H1 (cell line): ENCODE measurements around the gene FA2H. TPM values are rescaled to one million over a fixed set of nuclear protein-coding genes. Genes with fewer than 3 reads are reported as not detected.

ENCODE experiments used
- CTCF ChIA-PET: fragments of 300-600 bp; sonication (Branson Sonifier 250); formaldehyde crosslinking; loops from one replicate; lab custom pipeline; 2021; ENCODE audit not compliant: partially characterized antibody; lab: Charles Lee
- POLR2A ChIA-PET: fragments of 300-600 bp; sonication (Branson Sonifier 250); formaldehyde crosslinking; loops from one replicate; lab custom pipeline; 2021; ENCODE audit warnings: inconsistent platforms; ENCODE audit not compliant: partially characterized antibody; lab: Charles Lee
- DNase-seq, 2 experiments: peaks; one replicate each; pipeline versions ENCODE4 v3.0.0 to v3.0.0-alpha.2; 2010 to 2022; ENCODE audit warnings: low spot score in 2 of 2, low read depth in 1 of 2, mixed read lengths in 1 of 2
- FAIRE-seq: peaks from 2 replicates; lab custom pipeline; 2011; peaks lifted over from hg19 to GRCh38; lab: Jason Lieb, UNC
- H2AFZ ChIP-seq: 2 replicates; pipeline ENCODE4 v1.8.1; 2012; ENCODE audit warnings: low read length, inconsistent platforms
- H2AK5ac ChIP-seq: 2 replicates; pipeline ENCODE4 v1.6.1; 2013; ENCODE audit warnings: low read depth, low read length
- H2BK120ac ChIP-seq: replicated peaks from 2 replicates; pipeline ENCODE3; 2013; ENCODE audit warnings: low read depth, low read length, inconsistent platforms
- H2BK12ac ChIP-seq: 2 replicates; pipeline ENCODE4 v1.6.1; 2013; ENCODE audit warnings: low read depth, low read length
- H2BK15ac ChIP-seq: 2 replicates; pipeline ENCODE4 v1.6.1; 2013; ENCODE audit warnings: low read length
- H2BK20ac ChIP-seq: 2 replicates; pipeline ENCODE4 v1.6.1; 2013; ENCODE audit warnings: low read length
- H2BK5ac ChIP-seq: 2 replicates; pipeline ENCODE4 v1.6.1; 2013; ENCODE audit warnings: low read depth, low read length
- H3K14ac ChIP-seq: 2 replicates; pipeline ENCODE4 v1.6.1; 2013; ENCODE audit warnings: inconsistent platforms; ENCODE audit not compliant: insufficient read length
- H3K18ac ChIP-seq: 2 replicates; pipeline ENCODE4 v1.6.1; 2013; ENCODE audit warnings: low read length; ENCODE audit errors: extremely low read depth
- H3K23ac ChIP-seq: 2 replicates; pipeline ENCODE4 v1.6.1; 2013; ENCODE audit warnings: inconsistent platforms; ENCODE audit not compliant: insufficient read length
- H3K23me2 ChIP-seq: 2 replicates; pipeline ENCODE4 v1.6.1; 2013; ENCODE audit warnings: low read depth, low read length
- H3K27ac ChIP-seq: 2 replicates; pipeline ENCODE4 v1.6.1; 2011; ENCODE audit warnings: low read depth, low read length, inconsistent platforms
- H3K27me3 ChIP-seq, 4 experiments: replicated peaks in 1 of 4; 1 replicate in 1 of 4; 2 replicates in 3 of 4; pipeline versions ENCODE4 v1.6.1 to v1.8.1; 2011 to 2013; ENCODE audit warnings: low read length in 3 of 4, mild to moderate bottlenecking in 3 of 4, inconsistent platforms in 2 of 4, mixed read lengths in 2 of 4, moderate library complexity in 1 of 4; ENCODE audit not compliant: control insufficient read depth in 3 of 4, insufficient read depth in 3 of 4; ENCODE audit errors: extremely low read depth in 1 of 4
- H3K36me3 ChIP-seq, 4 experiments: 2 replicates each; pipeline versions ENCODE4 v1.6.1 to v1.8.1; 2011 to 2013; ENCODE audit warnings: mild to moderate bottlenecking in 4 of 4, low read length in 3 of 4, moderate library complexity in 2 of 4, control low read depth in 1 of 4, inconsistent platforms in 1 of 4; ENCODE audit not compliant: insufficient read depth in 4 of 4, control insufficient read depth in 2 of 4
- H3K4ac ChIP-seq: replicated peaks from 2 replicates; pipeline ENCODE3; 2013; ENCODE audit warnings: low read length, low read depth, mixed read lengths, inconsistent platforms; ENCODE audit not compliant: insufficient read length
- H3K4me1 ChIP-seq, 4 experiments: replicated peaks in 1 of 4; 1 replicate in 1 of 4; 2 replicates in 3 of 4; pipeline versions ENCODE4 v1.6.1 to v1.8.1; 2011 to 2013; ENCODE audit warnings: low read length in 3 of 4, inconsistent platforms in 2 of 4, mixed read lengths in 1 of 4; ENCODE audit not compliant: insufficient read depth in 4 of 4, control insufficient read depth in 3 of 4
- H3K4me2 ChIP-seq, 2 experiments: 2 replicates each; pipeline versions ENCODE4 v1.6.1 to v1.8.1; 2011 to 2013; ENCODE audit warnings: low read depth in 2 of 2, low read length in 2 of 2, control low read depth in 1 of 2, inconsistent platforms in 1 of 2, mild to moderate bottlenecking in 1 of 2; ENCODE audit not compliant: insufficient read depth in 1 of 2
- H3K4me3 ChIP-seq, 4 experiments: fragments of 200-600, 300-600 bp in 1 of 4; sonication (generic), shearing (Covaris generic), sonication (Bioruptor Twin) in 1 of 4; 2 replicates each; pipeline versions ENCODE4 v1.5.1 to v1.8.1; 2011 to 2016; ENCODE audit warnings: low read length in 4 of 4, low read depth in 3 of 4, control low read depth in 2 of 4, inconsistent platforms in 2 of 4, mild to moderate bottlenecking in 2 of 4, mixed read lengths in 1 of 4, moderate library complexity in 1 of 4; ENCODE audit not compliant: insufficient read depth in 2 of 4; ENCODE audit errors: extremely low read depth in 1 of 4
- H3K56ac ChIP-seq: replicated peaks from 2 replicates; pipeline ENCODE3; 2013; ENCODE audit warnings: low read depth, mild to moderate bottlenecking, mixed read lengths, low read length, inconsistent platforms; ENCODE audit not compliant: insufficient read length
- H3K79me1 ChIP-seq: 2 replicates; pipeline ENCODE4 v1.6.1; 2013; ENCODE audit warnings: low read depth, low read length, control low read depth
- H3K79me2 ChIP-seq, 2 experiments: 2 replicates each; pipeline versions ENCODE4 v1.6.1 to v1.8.1; 2012 to 2013; ENCODE audit warnings: low read length in 2 of 2, mild to moderate bottlenecking in 2 of 2, inconsistent platforms in 1 of 2; ENCODE audit not compliant: insufficient read depth in 2 of 2, control insufficient read depth in 1 of 2
- H3K9ac ChIP-seq, 4 experiments: replicated peaks in 1 of 4; 1 replicate in 1 of 4; 2 replicates in 3 of 4; pipeline versions ENCODE4 v1.6.1 to v1.8.1; 2011 to 2013; ENCODE audit warnings: low read depth in 3 of 4, low read length in 3 of 4, control low read depth in 2 of 4, mild to moderate bottlenecking in 2 of 4, moderate library complexity in 2 of 4, inconsistent platforms in 1 of 4; ENCODE audit errors: extremely low read depth in 1 of 4
- H3K9me3 ChIP-seq, 2 experiments: 2 replicates each; pipeline versions ENCODE4 v1.6.1 to v1.8.1; 2012 to 2013; ENCODE audit warnings: mild to moderate bottlenecking in 2 of 2, moderate library complexity in 2 of 2, control low read depth in 1 of 2, inconsistent platforms in 1 of 2, low read depth in 1 of 2, low read length in 1 of 2, mixed read lengths in 1 of 2; ENCODE audit not compliant: insufficient read depth in 2 of 2
- H4K20me1 ChIP-seq, 2 experiments: replicated peaks in 1 of 2; 2 replicates each; pipeline versions ENCODE3 to v1.8.1; 2011 to 2013; ENCODE audit warnings: inconsistent platforms in 2 of 2, low read length in 2 of 2, mild to moderate bottlenecking in 1 of 2; ENCODE audit not compliant: insufficient read depth in 2 of 2, control insufficient read depth in 1 of 2
- H4K5ac ChIP-seq: 2 replicates; pipeline ENCODE4 v1.6.1; 2013; ENCODE audit warnings: low read length, low read depth, mixed read lengths, inconsistent platforms; ENCODE audit not compliant: insufficient read length
- H4K8ac ChIP-seq: 2 replicates; pipeline ENCODE4 v1.8.0; 2013; ENCODE audit warnings: mild to moderate bottlenecking, moderate library complexity, low read length, inconsistent platforms; ENCODE audit not compliant: insufficient read depth; ENCODE audit errors: extremely low read depth
- H4K91ac ChIP-seq: replicated peaks from 2 replicates; pipeline ENCODE3; 2013; ENCODE audit warnings: low read length, mixed read lengths, inconsistent platforms; ENCODE audit not compliant: insufficient read length
- GTF2F1 ChIP-seq: IDR thresholded peaks from 2 replicates; pipeline ENCODE4 v1.6.1; 2012; ENCODE audit warnings: low read depth, low read length, improper control_type of control experiment, borderline replicate concordance
- KDM5A ChIP-seq: fragments of 200-600 bp; IDR thresholded peaks from 2 replicates; pipeline ENCODE4 v1.7.1; 2012; ENCODE audit warnings: mild to moderate bottlenecking, low read length, inconsistent platforms, mixed read lengths
- RAD21 ChIP-seq, 2 experiments: IDR thresholded peaks in 1 of 2; conservative IDR thresholded peaks in 1 of 2; 2 replicates each; pipeline ENCODE4 v1.6.1; 2011; ENCODE audit warnings: low read depth in 2 of 2, low read length in 2 of 2, improper control_type of control experiment in 1 of 2, inconsistent platforms in 1 of 2, mild to moderate bottlenecking in 1 of 2, moderate library complexity in 1 of 2
- WGBS, 2 experiments: shearing (Covaris generic) in 1 of 2; methylation state at CpG; one replicate each; pipeline versions ENCODE4 v1.1.6 to v1.1.7; 2013 to 2015; ENCODE audit warnings: low lambda C conversion rate in 2 of 2, mixed read lengths in 2 of 2, inconsistent platforms in 1 of 2, low coverage in 1 of 2, missing lambda C conversion rate in 1 of 2; ENCODE audit not compliant: insufficient replicate concordance in 2 of 2, insufficient coverage in 1 of 2, insufficient read length in 1 of 2; ENCODE audit errors: extremely low coverage in 1 of 2, missing lambda C conversion rate in 1 of 2; 5-methylcytosine and 5-hydroxymethylcytosine counted together
- polyA plus RNA-seq, 7 experiments: library from polyadenylated mRNA; depleted of rRNA in 3 of 7; stranded (reverse) in 5 of 7; unstranded in 2 of 7; fragments of >200 nt in 5 of 7; fragments of 200-250 nt in 2 of 7; gene quantifications; 1 replicate in 5 of 7; 2 replicates in 1 of 7; 4 replicates in 1 of 7; pipeline versions ENCODE4 v1.2.1 to v1.2.3, GENCODE V29; 2011 to 2013; ENCODE audit warnings: missing spikeins in 2 of 7, mixed read lengths in 2 of 7
- total RNA-seq: library from RNA; stranded (reverse); fragmentation: NEBNext Ultra II Directional; extraction: Animal tissue kit (Norgen Biotek cat#: 25700); gene quantifications from 2 replicates; pipeline ENCODE4 v1.2.1, GENCODE V29; 2021
- TF ChIP-seq, protein P1 (sequence below), 3 experiments: IDR thresholded peaks; 1 replicate in 2 of 3; 2 replicates in 1 of 3; pipeline versions ENCODE4 v1.5.1 to v1.6.1; 2011; ENCODE audit warnings: low read length in 3 of 3, mild to moderate bottlenecking in 3 of 3, inconsistent platforms in 2 of 3, low read depth in 1 of 3, moderate library complexity in 1 of 3; ENCODE audit not compliant: insufficient read depth in 1 of 3; ENCODE audit errors: control extremely low read depth in 1 of 3

The FA2H gene
- total and polyA plus RNA-seq, 2 of the 8 experiments (the other 6 are each of a cell fraction or from before 2014, with no cell fraction given): 2.1 to 2.5 TPM

DNA sequence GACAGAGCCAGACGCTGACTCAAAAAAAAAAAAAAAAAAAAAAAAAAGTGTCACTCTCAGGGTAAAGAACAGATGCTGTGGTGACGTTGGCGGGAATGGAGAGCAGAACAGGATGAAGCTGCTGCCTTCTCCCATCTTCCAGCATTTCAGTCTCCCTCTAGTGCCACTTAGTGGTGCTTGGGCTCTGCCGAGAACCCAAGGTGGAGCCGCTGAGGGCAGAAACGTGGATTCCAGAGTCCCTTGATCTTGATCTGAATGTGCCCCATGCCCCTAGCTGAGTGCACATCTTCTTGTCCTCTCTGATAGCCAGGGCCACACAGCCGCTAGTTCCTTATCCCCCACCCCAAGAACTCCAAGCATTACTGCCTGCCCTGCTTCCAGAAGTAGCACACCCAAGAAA is 43.2 kb upstream of the FA2H start:
- Histone ChIP-seq H3K9me3 (no peaks in the 10 kb centered on the region), H3K9ac (no peak overlapping the region), H3K4me3 (no peak overlapping the region), H3K4me1 (no peaks in the 10 kb centered on the region), H3K79me2 (no peaks in the 10 kb centered on the region), H3K36me3 (no peaks in the 10 kb centered on the region), H4K8ac (no peak overlapping the region), H2BK5ac (no peak overlapping the region), H3K56ac (no peak overlapping the region), H3K23me2 (no peaks in the 10 kb centered on the region), H3K27ac (no peak overlapping the region), H2BK20ac (no peak overlapping the region), H3K4ac (no peak overlapping the region), H4K5ac (no peak overlapping the region), H2BK12ac (no peak overlapping the region), H2BK120ac (no peak overlapping the region), H2AFZ (0 out of 2 replicates have a peak overlapping the region, but pooled peaks have one; percentile 38), H4K91ac (no peak overlapping the region), H2BK15ac (no peak overlapping the region), H3K18ac (no peak overlapping the region), H3K27me3 (peaks cover 0 to 4% (median 2%) of the 10 kb centered on the region in 4 experiments; a peak in 3 of 7 replicates), H3K14ac (no peak overlapping the region), H3K4me2 (no peak overlapping the region), H3K23ac (no peak overlapping the region), H3K79me1 (no peaks in the 10 kb centered on the region), H4K20me1 (no peaks in the 10 kb centered on the region), H2AK5ac (no peak overlapping the region)
- no peak for FAIRE-seq
- 69% methylated on average over 4 of the region's 7 CpGs; no CpG with 5 or more reads in 1 of the 2 experiments for WGBS, 2 experiments
- POLR2A ChIA-PET: interaction anchor here (1.0 kb wide), 1 partner anchor 117 kb away, joined by 3 read pairs; the partner anchor contains the start of gene MLKL
- TF ChIP-seq, protein P1, sequence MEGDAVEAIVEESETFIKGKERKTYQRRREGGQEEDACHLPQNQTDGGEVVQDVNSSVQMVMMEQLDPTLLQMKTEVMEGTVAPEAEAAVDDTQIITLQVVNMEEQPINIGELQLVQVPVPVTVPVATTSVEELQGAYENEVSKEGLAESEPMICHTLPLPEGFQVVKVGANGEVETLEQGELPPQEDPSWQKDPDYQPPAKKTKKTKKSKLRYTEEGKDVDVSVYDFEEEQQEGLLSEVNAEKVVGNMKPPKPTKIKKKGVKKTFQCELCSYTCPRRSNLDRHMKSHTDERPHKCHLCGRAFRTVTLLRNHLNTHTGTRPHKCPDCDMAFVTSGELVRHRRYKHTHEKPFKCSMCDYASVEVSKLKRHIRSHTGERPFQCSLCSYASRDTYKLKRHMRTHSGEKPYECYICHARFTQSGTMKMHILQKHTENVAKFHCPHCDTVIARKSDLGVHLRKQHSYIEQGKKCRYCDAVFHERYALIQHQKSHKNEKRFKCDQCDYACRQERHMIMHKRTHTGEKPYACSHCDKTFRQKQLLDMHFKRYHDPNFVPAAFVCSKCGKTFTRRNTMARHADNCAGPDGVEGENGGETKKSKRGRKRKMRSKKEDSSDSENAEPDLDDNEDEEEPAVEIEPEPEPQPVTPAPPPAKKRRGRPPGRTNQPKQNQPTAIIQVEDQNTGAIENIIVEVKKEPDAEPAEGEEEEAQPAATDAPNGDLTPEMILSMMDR (IDR thresholded peaks at IDR 0.05; ENCODE audit: control extremely low read depth in 1 of 3, insufficient read depth in 1 of 3, low read depth in 1 of 3, low read length in 3 of 3): peak; percentile 36 to 50 (median 46)
- TF ChIP-seq GTF2F1 (no peak), KDM5A (no peak), RAD21 (IDR thresholded peaks at IDR 0.05 in 1 of 2, conservative IDR thresholded peaks at IDR 0.05 in 1 of 2; ENCODE audit: low read depth in 2 of 2, low read length in 2 of 2) (peak; percentile 22 to 43; a peak in 3 of 4 replicates)
- no peak for DNase-seq
- CTCF ChIA-PET: interaction anchor here (0.5 to 10.3 kb wide), 10 partner anchors 15 to 149 kb away, joined by 3 to 123 read pairs (median 4); no protein-coding TSS in a partner anchor
